ENCODE results near the gene USP1. TPM values are rescaled to one million over a fixed set of nuclear protein-coding genes. Genes with fewer than 3 reads are reported as not detected.
A peak's percentile ranks its signal among the peaks of the same experiment; 100 is the strongest.

USP1 gene
- total and polyA plus RNA-seq, 4 donors = 5.1 to 33.8 (median 7.8) TPM

- H3K9me3 ChIP-seq (ENCODE audit: control insufficient read depth in 4 of 4, low read length in 3 of 4) = no peaks in the 10 kb centered on the region
- no peak for TF ChIP-seq GABPA (IDR thresholded peaks at IDR 0.05 in 1 of 2, conservative IDR thresholded peaks at IDR 0.05 in 1 of 2)
- TF ChIP-seq ATF3 (IDR thresholded peaks at IDR 0.05) = no peak
- no peak for TF ChIP-seq RXRA (IDR thresholded peaks at IDR 0.05)
- TF ChIP-seq TAF1 (conservative IDR thresholded peaks at IDR 0.05) = no peak
- no peak for TF ChIP-seq SP1 (IDR thresholded peaks at IDR 0.05)
- TF ChIP-seq, protein P1, sequence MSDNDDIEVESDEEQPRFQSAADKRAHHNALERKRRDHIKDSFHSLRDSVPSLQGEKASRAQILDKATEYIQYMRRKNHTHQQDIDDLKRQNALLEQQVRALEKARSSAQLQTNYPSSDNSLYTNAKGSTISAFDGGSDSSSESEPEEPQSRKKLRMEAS (IDR thresholded peaks at IDR 0.05) = no peak
- no peak for TF ChIP-seq HNF4G (IDR thresholded peaks at IDR 0.05)
- no peak for TF ChIP-seq FOXA1 (IDR thresholded peaks at IDR 0.05)
- TF ChIP-seq REST (IDR thresholded peaks at IDR 0.05) = no peak
- TF ChIP-seq JUND (IDR thresholded peaks at IDR 0.05) = no peak
- TF ChIP-seq NR2F2 (IDR thresholded peaks at IDR 0.05) = no peak
- TF ChIP-seq RAD21 (IDR thresholded peaks at IDR 0.05) = no peak
- TF ChIP-seq, protein P2, sequence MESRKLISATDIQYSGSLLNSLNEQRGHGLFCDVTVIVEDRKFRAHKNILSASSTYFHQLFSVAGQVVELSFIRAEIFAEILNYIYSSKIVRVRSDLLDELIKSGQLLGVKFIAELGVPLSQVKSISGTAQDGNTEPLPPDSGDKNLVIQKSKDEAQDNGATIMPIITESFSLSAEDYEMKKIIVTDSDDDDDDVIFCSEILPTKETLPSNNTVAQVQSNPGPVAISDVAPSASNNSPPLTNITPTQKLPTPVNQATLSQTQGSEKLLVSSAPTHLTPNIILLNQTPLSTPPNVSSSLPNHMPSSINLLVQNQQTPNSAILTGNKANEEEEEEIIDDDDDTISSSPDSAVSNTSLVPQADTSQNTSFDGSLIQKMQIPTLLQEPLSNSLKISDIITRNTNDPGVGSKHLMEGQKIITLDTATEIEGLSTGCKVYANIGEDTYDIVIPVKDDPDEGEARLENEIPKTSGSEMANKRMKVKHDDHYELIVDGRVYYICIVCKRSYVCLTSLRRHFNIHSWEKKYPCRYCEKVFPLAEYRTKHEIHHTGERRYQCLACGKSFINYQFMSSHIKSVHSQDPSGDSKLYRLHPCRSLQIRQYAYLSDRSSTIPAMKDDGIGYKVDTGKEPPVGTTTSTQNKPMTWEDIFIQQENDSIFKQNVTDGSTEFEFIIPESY (IDR thresholded peaks at IDR 0.05) = no peak
- no peak for TF ChIP-seq YY1 (IDR thresholded peaks at IDR 0.05)
- TF ChIP-seq EGR1 (IDR thresholded peaks at IDR 0.05; ENCODE audit: low read depth in 2 of 2) = no peak
- no peak for TF ChIP-seq HNF4A (conservative IDR thresholded peaks at IDR 0.05)
- under 1% methylated on average over 68 of the region's 68 CpGs for WGBS
- no peaks in the 10 kb centered on the region for H3K27me3 ChIP-seq (ENCODE audit: control insufficient read depth in 4 of 4, insufficient read depth in 4 of 4, low read length in 3 of 4)
- peak overlapping the region; percentile 87 to 91 for H3K9ac ChIP-seq (ENCODE audit: low read depth in 1 of 2, low read length in 2 of 2)
- no peak for DNase-seq (ENCODE audit: low spot score)
- H3K27ac ChIP-seq (ENCODE audit: low read depth in 1 of 2, low read length in 2 of 2) = peak overlapping the region; percentile 91 to 96
- peaks cover 6 to 31% (median 20%) of the 10 kb centered on the region in 4 donors for H3K4me1 ChIP-seq (ENCODE audit: control insufficient read depth in 4 of 4, insufficient read depth in 4 of 4, low read length in 3 of 4)
- peak overlapping the region; percentile 94 to 100 (median 97) for H3K4me3 ChIP-seq (ENCODE audit: low read depth in 1 of 3, low read length in 3 of 3)
- peaks cover 0 to 7% (median 4%) of the 10 kb centered on the region in 4 donors for H3K36me3 ChIP-seq (ENCODE audit: control insufficient read depth in 4 of 4, insufficient read depth in 3 of 4, low read depth in 1 of 4, low read length in 3 of 4)
These were observed 558 bp downstream of the USP1 start for GRCh38 chr1:62437273-62437940.

DNA sequence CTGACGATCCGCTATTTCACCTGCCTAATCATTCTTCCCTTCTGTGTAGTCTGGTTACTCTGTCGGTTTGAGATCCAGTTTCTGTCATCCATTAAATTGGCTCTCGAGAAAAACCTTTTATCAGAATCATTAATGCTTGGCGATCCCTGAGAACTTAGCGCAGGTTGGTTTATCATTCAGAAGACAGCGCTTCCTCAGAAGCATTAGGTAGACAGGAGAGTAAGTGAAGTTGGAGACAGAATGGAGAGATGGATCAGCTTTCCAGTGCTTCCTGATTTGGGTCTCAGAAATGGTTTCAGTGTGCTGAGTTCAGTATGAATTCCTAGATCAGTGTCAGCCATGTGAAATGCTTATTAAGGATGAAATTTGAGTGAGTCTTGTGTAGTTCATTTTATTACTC is 1.3 kb downstream of the USP1 start:
- Histone ChIP-seq H3K9ac (ENCODE audit: low read depth in 1 of 2, low read length in 2 of 2) (peak overlapping the region; percentile 78 to 91), H3K4me1 (ENCODE audit: control insufficient read depth in 4 of 4, insufficient read depth in 4 of 4, low read length in 3 of 4) (peaks cover 6 to 31% (median 20%) of the 10 kb centered on the region in 4 donors), H3K9me3 (ENCODE audit: control insufficient read depth in 4 of 4, low read length in 3 of 4) (no peaks in the 10 kb centered on the region), H3K27ac (ENCODE audit: low read depth in 1 of 2, low read length in 2 of 2) (peak overlapping the region in 1 of 2 donors; percentile 96), H3K36me3 (ENCODE audit: control insufficient read depth in 4 of 4, insufficient read depth in 3 of 4, low read depth in 1 of 4, low read length in 3 of 4) (peaks cover under 1 to 12% (median 5%) of the 10 kb centered on the region in 4 donors), H3K4me3 (ENCODE audit: low read depth in 1 of 3, low read length in 3 of 3) (peak overlapping the region; percentile 94 to 100 (median 97)), H3K27me3 (ENCODE audit: control insufficient read depth in 4 of 4, insufficient read depth in 4 of 4, low read length in 3 of 4) (no peaks in the 10 kb centered on the region)
- WGBS = 2% methylated on average over 7 of the region's 7 CpGs
- no peak for DNase-seq (ENCODE audit: low spot score)
- no peak for TF ChIP-seq FOXA1 (IDR thresholded peaks at IDR 0.05)
